NCI-H524 (cell line): Measurements from ENCODE around the gene DGCR2.

ENCODE experiments used
- DNase-seq, 2 experiments: peaks; one replicate each; lab custom pipeline; 2025; lab: John Stamatoyannopoulos, UW

Gene DGCR2

GRCh38 chr22:19126309-19127273, 4.4 kb upstream of the DGCR2 start:
- DNase-seq: no peak

DNA sequence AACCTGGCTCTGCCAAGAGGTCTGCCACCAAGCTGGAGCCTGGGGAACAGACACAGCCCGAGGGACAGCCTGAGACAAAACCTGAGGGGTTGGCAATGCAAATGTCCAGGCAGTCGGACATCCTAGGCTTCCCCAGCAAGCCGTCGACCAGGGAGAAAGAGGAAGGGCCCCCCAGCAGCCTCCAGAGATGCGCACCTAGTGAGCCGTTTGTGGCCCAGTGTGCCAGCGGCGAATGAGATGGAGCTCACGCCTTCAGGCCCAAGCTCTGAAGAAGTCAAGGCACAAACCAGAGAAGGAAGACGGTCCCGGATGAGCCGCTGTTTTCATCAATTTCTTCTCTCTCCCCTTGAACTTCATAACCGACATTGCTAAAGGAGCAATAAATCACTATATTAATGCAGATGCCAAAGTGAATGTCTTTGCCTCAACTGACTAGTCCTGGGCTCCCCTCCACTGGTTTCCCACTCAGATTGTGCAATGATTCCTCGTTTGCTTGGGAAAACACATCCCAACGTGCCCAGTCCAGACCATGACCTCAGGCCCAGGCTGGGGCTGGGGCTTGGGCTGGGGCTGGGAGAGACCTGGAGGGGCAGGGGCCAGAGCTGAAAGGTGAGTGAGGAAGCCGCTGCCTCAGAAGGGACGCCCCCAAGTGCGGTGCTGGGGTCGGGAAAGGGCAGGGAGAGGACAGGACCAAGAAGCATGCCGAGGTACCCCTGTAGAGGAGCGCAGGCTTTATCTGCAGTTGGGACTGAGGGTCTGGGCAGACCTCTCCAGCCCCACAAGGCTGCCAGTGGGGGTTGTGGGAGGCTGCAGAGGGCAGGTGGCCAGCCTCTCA, 3.5 kb upstream of the DGCR2 start:
- DNase-seq: no peak

DNA sequence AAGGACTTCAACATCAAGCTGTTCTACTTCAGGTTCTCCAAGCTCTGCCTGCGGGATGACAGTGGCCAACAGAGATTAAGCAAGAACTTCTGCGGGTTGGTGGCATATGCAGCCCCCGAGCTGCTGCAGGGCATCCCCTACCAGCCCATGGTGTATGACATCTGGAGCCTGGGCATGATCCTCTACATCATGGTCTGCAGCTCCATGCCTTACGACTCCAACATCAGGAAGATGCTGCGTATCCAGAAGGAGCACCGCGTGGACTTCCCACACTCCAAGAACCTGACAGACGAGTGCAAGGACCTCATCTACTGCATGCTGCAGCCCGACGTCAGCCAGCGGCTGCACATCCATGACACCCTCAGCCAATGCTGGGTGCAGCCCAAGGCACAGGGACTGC, 2.8 kb upstream of the DGCR2 start:
- no peak for DNase-seq

GRCh38 chr22:19124377-19124776, 2.2 kb upstream of the DGCR2 start:
- DNase-seq: no peak

GRCh38 chr22:19123936-19124335, 1.7 kb upstream of the DGCR2 start:
- DNase-seq: no peak

DNA sequence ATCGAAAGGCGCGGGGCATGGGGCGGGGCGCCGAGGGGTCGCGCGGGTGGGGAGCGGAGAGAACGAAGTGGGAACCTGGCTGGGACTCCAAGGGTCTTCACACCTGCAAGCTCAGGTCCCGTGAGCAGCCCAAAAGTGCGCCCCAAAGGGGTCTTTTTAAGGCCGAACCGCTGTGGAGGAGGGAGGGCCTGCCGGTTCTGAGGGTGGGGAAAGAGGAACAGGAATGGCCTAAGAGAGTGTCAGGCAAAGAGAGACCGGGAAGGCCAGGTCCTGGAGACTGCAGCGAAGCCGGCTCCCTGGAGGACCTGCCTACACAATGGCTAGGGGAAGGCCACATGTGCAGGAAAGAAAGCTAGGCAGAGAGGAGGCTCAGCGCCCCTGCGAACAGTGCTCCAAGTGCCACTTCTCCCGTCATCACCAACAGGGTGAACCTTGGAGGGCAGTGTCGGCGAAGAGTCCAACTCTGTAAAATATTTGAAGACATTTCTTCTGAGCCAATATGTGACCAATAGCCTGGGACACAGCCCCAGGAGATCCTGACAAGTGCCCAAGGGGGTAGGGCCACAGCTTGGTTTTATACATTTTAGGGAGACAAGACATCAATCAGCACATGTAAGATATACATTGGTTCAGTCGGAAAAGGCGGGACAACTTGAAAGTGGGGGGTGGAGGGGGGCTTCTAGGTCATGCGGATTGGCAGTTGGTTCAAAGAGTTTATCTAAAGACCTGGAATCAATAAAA, 710 bp upstream of the DGCR2 start:
- DNase-seq: peak in 1 of 2 experiments; percentile 19

GRCh38 chr22:19121631-19122142, 525 bp downstream of the DGCR2 start:
- DNase-seq: peak in 1 of 2 experiments; percentile 47

GRCh38 chr22:19120829-19121630, 1.2 kb downstream of the DGCR2 start:
- no peak for DNase-seq

DNA sequence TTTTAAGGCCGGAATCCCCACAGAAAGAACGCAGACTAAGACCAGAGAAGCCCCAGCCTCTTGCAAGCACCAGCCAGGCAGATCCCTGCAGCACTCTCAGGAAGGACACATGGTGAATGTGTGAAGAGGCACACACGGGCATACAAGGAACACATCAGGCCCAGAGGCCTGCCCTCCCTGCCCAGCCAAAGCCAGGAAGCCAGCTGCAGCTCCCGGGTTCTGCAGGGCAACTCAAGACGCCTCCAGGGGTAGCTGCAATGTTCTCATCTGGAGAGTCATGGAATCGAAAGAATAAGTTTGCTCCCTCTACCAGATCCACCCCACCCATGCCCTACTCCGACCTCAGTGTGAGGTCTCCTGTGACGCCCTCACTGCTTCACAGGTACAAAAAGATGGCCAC, 2.3 kb downstream of the DGCR2 start:
- DNase-seq: no peak

DNA sequence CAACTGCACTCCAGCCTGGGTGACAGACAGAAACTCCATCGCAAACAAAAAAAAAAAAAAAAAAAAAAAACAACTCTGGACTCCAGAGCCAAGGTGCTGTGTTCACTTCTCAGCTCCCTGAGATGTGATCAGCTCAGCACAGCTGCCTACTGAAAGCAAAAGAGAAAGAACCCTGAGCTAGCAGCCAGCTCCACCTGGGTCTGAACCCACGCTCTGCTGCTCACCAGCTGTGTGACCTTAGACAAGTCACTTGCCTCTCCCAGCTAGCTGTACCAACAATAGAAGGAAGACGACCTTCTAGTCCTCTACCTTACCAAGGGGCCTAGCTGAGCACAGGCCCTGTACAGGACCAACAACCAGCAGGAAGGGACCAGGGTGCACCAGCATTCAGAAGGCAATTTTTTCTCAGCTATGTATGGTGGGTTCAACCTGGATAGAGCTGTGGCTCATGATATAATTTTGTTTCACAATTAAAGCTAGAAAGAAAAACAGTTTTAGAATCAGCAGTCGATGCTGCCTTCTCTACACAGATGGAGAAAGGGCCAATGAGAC, 3.8 kb downstream of the DGCR2 start:
- no peak for DNase-seq

DNA sequence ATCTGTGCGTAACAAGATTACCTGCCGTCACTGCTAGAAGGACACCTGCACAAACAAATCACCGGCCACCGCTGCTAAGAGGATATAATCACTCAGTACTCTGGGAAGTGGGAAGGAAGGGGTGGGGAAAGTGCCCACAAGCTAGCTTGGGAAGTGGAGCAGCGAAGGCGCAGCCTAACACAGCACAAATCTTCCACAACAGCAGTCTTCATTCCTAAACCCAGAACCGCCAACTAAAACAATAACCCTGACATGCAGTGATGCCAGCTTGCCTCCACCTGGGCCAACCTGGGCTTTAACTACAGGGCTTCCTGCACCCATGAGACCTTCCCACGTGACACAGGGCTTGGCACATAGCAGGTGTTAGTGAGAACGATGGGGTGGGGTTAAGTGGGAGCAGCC, 5.1 kb downstream of the DGCR2 start:
- DNase-seq: no peak

DNA sequence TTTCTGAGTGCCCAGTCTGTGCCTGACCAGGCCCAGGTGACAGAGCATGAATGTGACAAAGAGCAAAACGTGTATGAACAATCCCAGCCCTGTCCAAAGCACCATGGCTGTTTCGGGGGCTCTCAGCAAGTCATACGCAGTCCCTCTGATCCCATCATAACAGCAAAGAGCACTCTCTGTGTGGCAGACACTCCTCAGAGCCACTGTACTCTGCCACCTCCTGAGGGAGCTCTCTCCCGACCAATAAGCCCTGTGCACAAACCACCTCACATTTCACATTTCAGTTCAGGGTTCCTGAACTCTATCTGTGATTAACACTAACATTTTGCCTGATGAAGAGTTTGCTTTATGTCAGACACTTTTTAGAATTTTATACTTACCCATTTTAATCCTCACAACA, 6.6 kb downstream of the DGCR2 start:
- peak in 1 of 2 experiments; percentile 36 for DNase-seq

DNA sequence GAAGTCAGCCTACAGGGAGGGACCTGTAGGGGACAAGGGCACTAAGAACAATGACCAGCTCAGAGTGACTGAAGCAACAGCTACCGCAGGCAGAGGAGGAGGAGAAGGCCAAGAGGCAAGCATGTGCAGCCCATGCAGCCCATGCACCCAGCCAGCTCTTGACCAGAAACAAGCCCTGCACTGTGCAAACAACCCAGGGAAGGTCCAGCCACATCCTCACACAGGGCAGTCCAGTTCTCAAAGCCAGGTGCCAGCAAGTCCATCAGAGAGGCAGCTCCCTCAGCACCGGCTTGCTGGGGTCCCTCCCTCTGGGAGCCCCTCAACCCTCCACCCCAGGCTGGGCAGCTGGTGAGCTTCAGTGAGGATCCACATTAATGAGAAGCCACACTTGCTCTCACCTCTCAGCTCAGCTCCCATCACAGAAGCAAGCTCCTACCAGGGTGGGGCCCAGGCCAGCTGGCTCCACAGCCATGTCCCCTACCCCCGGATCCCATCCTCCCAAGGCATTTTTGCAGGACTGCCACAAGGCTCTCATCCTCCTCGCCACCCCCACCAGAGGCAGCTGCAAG, 7.1 kb downstream of the DGCR2 start:
- no peak for DNase-seq

GRCh38 chr22:19113429-19113828, 8.8 kb downstream of the DGCR2 start:
- DNase-seq: no peak

DNA sequence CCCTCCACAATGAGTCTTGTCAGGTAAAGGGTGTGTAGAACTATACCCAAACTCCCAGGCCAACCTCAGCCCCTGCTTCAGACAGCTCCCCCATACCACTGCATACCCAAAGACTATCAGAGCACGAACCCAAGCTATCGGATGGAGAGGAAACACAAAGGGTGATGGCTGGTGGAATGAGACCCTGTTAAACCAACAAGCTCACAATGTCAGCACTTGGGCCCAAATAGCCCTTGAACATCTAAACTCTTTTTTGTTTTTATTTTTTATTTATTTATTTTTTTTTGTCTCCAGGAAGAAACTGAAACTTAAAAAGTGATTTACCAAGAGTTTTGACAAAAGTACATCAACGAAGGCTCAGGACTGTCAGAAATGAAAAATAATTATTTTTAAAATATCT, 10.6 kb downstream of the DGCR2 start:
- DNase-seq: no peak

DNA sequence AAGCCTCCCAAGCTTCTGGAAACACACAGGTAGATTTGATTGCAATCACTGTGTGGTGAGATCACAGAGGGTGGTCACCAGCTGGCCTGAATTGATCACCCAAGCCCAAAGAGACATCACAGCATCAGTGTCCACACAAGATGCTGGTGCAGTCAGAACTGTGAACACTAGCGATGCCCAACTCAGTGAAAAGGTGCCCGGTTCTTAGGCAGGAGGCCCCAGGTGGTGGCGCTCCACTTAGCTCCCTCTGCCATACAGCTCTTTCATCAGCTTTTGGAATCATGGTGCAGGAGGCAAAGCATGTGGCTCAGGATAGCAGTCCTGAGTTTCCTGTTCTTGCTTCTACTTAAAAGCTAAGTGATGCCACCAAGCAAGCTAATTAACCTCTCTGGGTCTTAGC, 11.1 kb downstream of the DGCR2 start:
- peak in 1 of 2 experiments; percentile 35 for DNase-seq

GRCh38 chr22:19110646-19111045, 11.6 kb downstream of the DGCR2 start:
- DNase-seq: no peak

DNA sequence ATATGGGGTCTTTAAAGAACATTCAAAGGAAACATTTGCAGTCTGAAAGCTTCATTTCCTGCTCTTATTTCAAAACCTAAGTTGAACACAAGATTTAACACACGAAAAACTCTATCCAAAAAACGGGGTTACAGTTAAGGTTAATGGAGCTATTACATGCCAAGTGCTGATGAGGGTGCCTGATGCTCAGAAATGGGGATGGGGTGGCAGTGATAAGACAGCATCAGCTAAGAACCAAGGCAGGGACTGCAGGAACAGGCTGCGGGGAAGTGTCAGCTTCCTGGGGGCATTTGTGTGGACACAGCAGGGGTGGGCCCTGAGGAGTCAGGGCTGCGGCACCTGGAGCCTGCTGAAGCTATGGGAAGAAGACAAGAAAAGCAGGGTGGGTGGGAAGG, 12.2 kb downstream of the DGCR2 start:
- no peak for DNase-seq

DNA sequence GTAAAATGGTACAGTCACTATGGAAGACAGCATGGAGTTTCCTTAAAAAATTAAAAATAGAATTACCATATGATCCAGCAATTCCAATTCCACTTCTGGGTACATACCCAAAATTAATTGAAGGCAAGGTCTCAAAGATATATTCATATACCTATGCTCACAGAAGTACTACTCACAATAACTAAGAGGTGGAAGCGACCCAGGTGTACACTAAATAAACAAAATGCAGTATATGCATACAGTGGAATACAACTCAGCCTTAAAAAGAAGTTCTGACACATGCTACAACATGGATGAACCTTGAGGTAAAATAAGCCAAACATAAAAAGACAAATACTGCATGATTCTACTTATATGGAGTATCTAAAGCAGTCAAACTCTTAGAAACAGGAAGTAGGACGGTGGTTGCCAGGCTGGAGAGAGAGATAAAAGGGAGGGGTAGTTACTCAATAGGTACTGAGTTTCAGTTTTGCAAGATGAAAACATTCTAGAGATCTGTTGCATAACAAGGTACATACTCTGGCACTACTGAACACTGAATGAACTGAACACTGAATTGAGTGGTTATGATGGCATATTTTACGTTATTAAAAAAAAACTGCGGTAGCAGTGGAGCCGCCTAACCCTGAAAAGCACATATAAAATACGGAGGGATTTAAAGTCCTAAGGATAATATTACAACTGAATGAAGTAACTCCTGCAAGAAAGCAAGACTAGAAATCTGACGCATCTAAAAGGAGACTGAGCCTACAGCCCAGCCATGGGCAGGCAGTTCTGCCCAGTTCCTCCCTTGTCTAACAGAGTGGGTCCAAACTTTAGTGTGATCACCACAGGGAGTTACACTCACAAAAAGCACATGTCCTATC, 12.8 kb downstream of the DGCR2 start:
- no peak for DNase-seq

GRCh38 chr22:19108807-19109197, 13.4 kb downstream of the DGCR2 start:
- no peak for DNase-seq
